Diencephalon (tissue), 1 donor: ENCODE results near the gene PYURF. TPM values are rescaled to one million over a fixed set of nuclear protein-coding genes. Genes with fewer than 3 reads are reported as not detected.

ENCODE experiments used
- total RNA-seq: library from RNA; depleted of rRNA; stranded (reverse); fragments of >200 nt; gene quantifications from one replicate; pipeline ENCODE4 v1.2.3, GENCODE V29; 2014

PYURF gene
- total RNA-seq: 78.2 TPM

GRCh38 chr4:88523325-88524129, at the start of gene PYURF:
Gene PYURF, minus strand, starts transcription at chr4:88523776. Its CDS starts 76 bp downstream, at chr4:88523700.

Other genes starting within 250 kb of the PYURF start
- gene PPM1K, start 239.2 kb downstream of the PYURF start, total RNA-seq: 108 TPM
- gene HERC6, start 144.9 kb downstream of the PYURF start, total RNA-seq: 6.9 TPM
- gene HERC5, start 66.7 kb downstream of the PYURF start, total RNA-seq: 3.5 TPM
- gene HERC3, start 68.7 kb upstream of the PYURF start, total RNA-seq: 39.2 TPM
- gene NAP1L5, start 174.1 kb upstream of the PYURF start, total RNA-seq: 86.7 TPM